Central memory CD8-positive, alpha-beta T cell (primary cell): ENCODE results near the gene MSMP.

ENCODE experiments used
- ATAC-seq: fragments of 150-1000 bp; cut with Tn5 transposase; replicated peaks from 2 replicates; pipeline ENCODE4 v1.10.0; 2022; ENCODE audit warnings: mild to moderate bottlenecking, moderate FRiP score, moderate number of reproducible peaks; ENCODE audit not compliant: poor library complexity, severe bottlenecking; ENCODE audit errors: extremely low read depth
- DNase-seq, 2 donors: peaks; one replicate each; pipeline ENCODE4 v3.0.0; 2021; ENCODE audit warnings: low spot score in 2 of 2
- H3K27ac Mint-ChIP-seq: one replicate; pipeline ENCODE4 v1.8.0; 2022; ENCODE audit warnings: low read depth, mild to moderate bottlenecking, moderate library complexity, mixed read lengths
- H3K27me3 Mint-ChIP-seq: one replicate; pipeline ENCODE4 v1.8.0; 2022; ENCODE audit warnings: mixed read lengths
- H3K36me3 Mint-ChIP-seq: one replicate; pipeline ENCODE4 v1.8.0; 2022; ENCODE audit warnings: mild to moderate bottlenecking, moderate library complexity, mixed read lengths; ENCODE audit not compliant: insufficient read depth
- H3K4me1 Mint-ChIP-seq: one replicate; pipeline ENCODE4 v1.8.0; 2022; ENCODE audit warnings: mixed read lengths
- H3K4me3 Mint-ChIP-seq: one replicate; pipeline ENCODE4 v1.8.0; 2022; ENCODE audit warnings: mild to moderate bottlenecking, moderate library complexity, mixed read lengths
- H3K9me3 Mint-ChIP-seq: one replicate; pipeline ENCODE4 v1.8.0; 2022; ENCODE audit warnings: mixed read lengths

The MSMP gene, protein sequence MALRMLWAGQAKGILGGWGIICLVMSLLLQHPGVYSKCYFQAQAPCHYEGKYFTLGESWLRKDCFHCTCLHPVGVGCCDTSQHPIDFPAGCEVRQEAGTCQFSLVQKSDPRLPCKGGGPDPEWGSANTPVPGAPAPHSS

DNA sequence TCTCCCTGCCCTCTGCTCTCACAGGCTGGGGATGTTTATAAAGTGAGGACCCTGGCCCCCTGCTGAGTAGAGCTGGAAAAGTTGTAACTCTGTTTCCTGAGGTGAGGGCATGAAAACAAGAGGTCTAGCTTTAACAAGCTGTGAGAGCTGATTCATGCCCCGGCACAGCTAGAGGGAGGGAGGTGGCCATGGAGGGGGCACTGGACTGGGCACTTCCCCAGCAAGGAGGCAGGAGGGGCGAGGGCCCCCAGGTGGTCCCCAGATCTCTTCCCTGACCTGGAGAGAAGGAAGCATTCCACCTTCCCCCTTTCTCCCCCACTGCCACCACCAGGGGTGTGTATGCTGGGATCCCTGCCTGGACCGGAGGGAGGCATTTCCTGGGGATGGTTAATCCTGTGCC lies at the start of gene MSMP:
Gene MSMP, minus strand, starts transcription at position 13 of the 400 bp plus-strand sequence. CDS start 147 bp downstream, outside the sequence.
- Mint-ChIP-seq H3K27ac (no peak within 1 kb of the TSS), H3K27me3 (no peaks in the 10 kb centered on the region), H3K4me3 (no peak within 1 kb of the TSS), H3K36me3 (peaks cover 15% of the 10 kb centered on the region), H3K9me3 (no peaks in the 10 kb centered on the region), H3K4me1 (peaks cover 50% of the 10 kb centered on the region)
- DNase-seq (no peak), ATAC-seq (no peak)

DNA sequence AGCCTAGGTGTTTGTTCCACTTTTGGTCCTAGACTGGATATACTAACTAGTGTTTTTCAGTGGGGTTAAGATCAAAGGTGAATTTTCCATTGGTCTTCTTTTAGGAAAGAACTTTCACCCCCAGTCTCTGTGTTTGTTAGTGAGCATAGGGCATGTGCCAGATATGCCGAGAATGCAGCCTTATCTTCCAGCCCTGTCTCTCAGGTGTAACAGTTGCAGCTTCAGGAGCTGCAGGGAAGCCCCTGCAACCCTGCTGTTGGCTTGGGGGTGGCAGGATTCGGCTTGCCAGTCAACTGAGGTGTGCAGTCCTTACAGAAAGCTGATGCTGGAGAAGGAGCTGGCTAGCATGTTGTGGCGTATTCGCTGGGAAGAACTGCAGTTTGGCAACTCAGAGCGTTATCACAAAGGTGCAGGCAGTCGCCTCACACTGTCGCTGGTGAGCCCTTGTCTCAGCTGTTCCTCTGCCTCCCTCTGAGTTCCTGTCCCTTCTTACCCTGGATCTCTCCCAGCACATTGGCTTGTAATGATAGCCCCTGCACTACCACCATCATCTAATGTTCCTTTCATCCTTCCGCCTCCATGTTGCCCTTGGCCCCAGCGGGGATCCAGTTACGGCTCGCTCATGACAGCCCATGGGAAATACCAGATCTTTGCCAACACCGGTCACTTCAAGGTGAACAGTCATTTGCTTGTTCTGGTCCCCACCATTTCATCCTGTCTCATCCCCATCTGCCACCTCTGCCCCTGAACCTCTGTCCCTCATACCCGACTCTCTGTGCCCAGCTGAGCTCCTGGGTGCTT lies 47.5 kb upstream of the MSMP start:
- no peak overlapping the region for H3K27ac Mint-ChIP-seq
- H3K27me3 Mint-ChIP-seq, result no peaks in the 10 kb centered on the region
- ATAC-seq, result no peak
- no peak for DNase-seq
- no peak overlapping the region for H3K4me3 Mint-ChIP-seq
- H3K4me1 Mint-ChIP-seq, result no peaks in the 10 kb centered on the region
- H3K9me3 Mint-ChIP-seq, result no peaks in the 10 kb centered on the region
- peaks cover 7% of the 10 kb centered on the region for H3K36me3 Mint-ChIP-seq

DNA sequence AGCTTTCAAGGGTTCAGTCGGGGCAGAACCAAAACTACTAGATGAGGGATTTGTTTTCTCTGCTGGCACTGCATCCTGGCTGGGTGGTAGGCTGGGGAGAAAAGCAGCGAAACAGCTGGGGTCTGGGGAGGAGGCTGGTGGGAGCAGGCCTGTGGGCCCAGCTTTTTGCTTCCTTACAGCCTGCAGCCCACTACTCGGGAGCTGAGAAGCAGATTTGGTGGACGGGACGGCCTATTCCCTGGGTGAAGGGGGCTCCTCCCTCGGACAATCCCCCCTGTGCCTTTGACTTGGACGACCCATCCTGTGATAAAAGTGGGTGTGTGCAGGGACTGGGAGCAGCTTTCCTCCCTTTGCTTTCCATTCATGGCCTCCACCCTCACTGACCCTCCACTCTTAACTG lies 46.5 kb upstream of the MSMP start:
- H3K4me3 Mint-ChIP-seq, result no peak overlapping the region
- DNase-seq, result no peak
- no peaks in the 10 kb centered on the region for H3K4me1 Mint-ChIP-seq
- no peaks in the 10 kb centered on the region for H3K27me3 Mint-ChIP-seq
- no peak for ATAC-seq
- peaks cover 4% of the 10 kb centered on the region for H3K36me3 Mint-ChIP-seq
- no peak overlapping the region for H3K27ac Mint-ChIP-seq
- H3K9me3 Mint-ChIP-seq, result no peaks in the 10 kb centered on the region

DNA sequence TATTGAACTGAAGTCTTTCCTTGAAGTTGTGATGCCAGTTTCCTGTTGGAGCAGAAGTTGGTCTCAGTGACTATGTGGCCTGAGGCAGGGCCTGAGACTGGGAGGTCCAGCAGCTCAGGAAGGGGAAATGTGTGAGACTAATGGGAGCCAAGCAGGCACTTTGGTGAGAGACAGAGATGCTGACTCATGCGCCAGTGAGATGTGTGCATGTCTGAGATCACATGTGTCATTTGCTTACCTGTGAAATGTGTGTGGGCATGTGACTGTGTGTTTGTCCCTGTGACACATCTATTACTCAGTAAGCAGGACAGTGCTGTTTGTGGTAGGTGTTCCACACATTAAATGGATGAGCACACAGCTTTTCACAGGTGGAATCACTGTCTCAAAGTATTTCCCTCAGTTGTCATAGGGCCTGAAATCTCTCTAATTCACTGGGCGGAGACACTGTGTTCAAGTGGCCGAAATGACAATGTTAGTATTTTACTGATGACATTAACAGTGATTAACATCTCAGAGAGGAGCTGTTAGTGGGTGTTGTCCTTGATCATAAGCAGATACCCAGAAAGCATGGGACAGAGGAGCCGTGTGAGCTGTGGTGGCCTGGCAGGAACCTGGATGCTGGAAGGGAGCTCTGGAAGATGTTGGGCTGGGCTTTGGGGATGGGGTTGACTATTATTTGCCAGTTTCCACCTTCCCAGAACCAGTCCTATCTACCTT lies 44.7 kb upstream of the MSMP start:
- H3K27ac Mint-ChIP-seq, result no peak overlapping the region
- DNase-seq (no peak), ATAC-seq (no peak)
- no peak overlapping the region for H3K4me3 Mint-ChIP-seq
- no peaks in the 10 kb centered on the region for H3K9me3 Mint-ChIP-seq
- peaks cover 5% of the 10 kb centered on the region for H3K4me1 Mint-ChIP-seq
- peaks cover 4% of the 10 kb centered on the region for H3K36me3 Mint-ChIP-seq
- no peaks in the 10 kb centered on the region for H3K27me3 Mint-ChIP-seq

DNA sequence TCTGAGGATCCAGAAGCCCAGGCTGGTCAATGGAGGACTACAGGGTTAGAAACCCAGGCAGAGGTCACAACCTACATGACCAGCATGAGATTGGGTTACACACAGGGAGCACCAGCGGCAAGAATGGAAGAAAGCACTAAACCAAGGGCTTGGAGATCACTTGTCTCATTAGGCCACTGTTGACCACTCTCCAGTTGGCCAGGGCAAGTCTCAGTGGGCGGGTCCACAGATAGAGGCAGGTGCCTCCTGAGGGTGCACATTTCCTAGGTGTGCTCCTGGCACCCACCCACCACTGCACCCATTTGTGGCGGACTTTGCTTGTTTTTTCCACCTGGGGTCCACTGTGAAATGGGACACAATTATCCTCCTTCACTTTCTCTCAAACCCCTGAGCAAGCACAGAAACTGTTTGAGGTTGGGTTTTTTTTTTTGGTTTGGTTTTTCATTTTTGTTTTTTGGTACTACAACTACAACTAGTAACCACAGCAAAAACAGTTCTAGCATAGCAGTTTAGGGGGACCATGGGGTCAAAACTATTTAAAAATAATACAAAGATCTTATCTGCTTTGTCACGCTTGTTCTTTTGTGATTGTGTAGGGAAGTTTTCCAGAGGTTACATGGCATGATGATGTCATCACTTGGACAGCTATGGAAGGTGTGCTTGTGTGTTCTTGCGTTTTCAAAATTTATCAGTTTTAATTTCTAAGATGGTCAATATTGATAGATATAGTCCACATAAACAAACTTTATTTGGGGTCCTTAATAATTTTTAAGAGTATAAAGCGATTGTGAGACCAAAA lies 43.4 kb upstream of the MSMP start:
- ATAC-seq, result no peak
- H3K4me1 Mint-ChIP-seq, result peaks cover 13% of the 10 kb centered on the region

DNA sequence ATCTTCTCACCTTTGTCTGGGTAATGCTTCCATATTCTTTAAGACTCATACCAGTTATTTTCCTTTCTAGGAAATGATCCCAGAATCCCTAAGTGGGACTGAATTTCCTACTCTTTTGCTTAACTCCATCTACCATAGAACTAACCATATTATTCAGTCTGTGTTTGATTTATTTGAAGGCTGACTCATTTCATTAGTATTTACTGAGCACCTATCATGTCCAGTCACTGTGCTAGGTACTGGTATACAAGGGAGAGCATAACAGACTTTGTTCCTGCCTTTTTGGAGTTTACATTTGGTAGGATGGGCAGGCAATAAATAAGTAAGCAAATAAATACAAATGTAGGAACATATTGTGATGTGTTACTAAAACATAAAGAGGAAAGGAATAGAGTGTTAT lies 41.6 kb upstream of the MSMP start:
- no peak overlapping the region for H3K27ac Mint-ChIP-seq
- DNase-seq (no peak), ATAC-seq (no peak)
- peaks cover 9% of the 10 kb centered on the region for H3K36me3 Mint-ChIP-seq
- no peak overlapping the region for H3K4me3 Mint-ChIP-seq
- H3K4me1 Mint-ChIP-seq, result peaks cover 13% of the 10 kb centered on the region
- no peaks in the 10 kb centered on the region for H3K9me3 Mint-ChIP-seq
- H3K27me3 Mint-ChIP-seq, result no peaks in the 10 kb centered on the region

More for the DNA sequence above, 43.4 kb upstream of the MSMP start:
- no peak for DNase-seq
- Mint-ChIP-seq H3K4me3 (no peak overlapping the region), H3K27ac (no peak overlapping the region), H3K36me3 (peaks cover 7% of the 10 kb centered on the region), H3K9me3 (no peaks in the 10 kb centered on the region), H3K27me3 (no peaks in the 10 kb centered on the region)

DNA sequence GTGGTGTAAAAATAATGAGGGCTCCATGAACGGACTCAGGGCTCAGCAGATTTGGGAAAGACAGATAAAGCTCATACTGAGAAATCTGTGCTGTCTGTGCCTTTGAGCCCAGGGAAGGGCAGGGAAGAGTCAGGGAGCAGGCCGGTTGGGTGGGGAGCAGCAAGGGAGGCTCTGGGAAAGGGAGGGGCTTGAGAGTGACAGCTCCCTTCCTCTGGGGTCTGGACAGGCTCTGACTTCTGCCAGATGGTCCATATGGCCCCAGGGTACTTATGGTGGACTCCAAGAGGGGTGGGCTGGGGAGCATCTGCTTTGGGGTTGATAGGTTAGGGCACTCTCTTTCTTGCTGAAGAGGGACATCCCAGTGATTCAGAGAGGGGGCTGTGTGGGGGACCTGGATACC lies 39.4 kb upstream of the MSMP start:
- Mint-ChIP-seq H3K36me3 (peaks cover 7% of the 10 kb centered on the region), H3K27me3 (no peaks in the 10 kb centered on the region), H3K27ac (peak overlapping the region; percentile 2), H3K4me1 (peaks cover 13% of the 10 kb centered on the region), H3K9me3 (no peaks in the 10 kb centered on the region), H3K4me3 (no peak overlapping the region)
- ATAC-seq (no peak), DNase-seq (no peak)

DNA sequence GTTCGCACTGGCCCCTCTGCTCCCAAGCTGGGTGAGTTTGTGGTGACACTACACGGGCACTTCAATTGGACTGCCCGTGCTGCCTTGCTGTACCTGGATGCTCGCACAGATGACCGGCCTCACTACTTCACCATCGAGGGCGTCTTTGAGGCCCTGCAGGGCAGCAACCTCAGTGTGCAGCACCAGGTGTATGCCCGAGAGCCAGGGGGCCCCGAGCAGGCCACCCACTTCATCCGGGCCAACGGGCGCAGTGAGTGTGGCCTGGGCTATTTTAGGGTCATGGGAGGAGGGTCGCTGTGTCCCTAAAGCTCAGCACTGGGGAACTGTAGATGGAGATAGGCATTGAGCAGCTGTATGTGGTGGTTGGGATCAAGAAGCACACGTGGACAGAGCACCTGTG lies 38.8 kb upstream of the MSMP start:
- Mint-ChIP-seq H3K4me1 (peaks cover 13% of the 10 kb centered on the region), H3K36me3 (peaks cover 7% of the 10 kb centered on the region), H3K4me3 (no peak overlapping the region), H3K9me3 (no peaks in the 10 kb centered on the region), H3K27ac (no peak overlapping the region), H3K27me3 (no peaks in the 10 kb centered on the region)
- ATAC-seq, result no peak
- DNase-seq, result no peak

DNA sequence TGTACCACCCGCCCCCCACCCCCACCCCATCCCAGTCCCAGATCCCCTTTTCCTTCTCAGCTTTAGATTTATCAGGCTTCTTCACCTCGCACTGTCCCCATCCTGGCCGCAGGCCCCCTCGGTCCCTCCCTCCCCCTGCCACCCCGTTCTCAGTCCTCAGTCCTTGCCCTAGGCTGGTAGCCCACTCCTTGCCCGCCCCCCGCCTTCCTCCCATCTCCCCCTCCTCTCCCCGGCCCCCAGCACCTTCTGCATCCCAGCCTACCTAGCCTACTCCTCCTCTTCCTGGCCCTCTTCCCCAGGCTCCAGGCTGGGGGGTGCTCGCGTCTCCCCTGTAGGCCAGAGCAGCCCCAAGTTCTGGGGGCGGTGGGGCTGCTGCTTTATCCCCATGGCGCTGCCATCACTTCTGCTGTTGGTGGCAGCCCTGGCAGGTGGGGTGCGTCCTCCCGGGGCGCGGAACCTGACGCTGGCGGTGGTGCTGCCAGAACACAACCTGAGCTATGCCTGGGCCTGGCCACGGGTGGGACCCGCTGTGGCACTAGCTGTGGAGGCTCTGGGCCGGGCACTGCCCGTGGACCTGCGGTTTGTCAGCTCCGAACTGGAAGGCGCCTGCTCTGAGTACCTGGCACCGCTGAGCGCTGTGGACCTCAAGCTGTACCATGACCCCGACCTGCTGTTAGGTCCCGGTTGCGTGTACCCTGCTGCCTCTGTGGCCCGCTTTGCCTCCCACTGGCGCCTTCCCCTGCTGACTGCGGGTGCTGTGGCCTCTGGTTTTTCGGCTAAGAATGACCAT lies 38.1 kb upstream of the MSMP start:
- DNase-seq, result no peak
- no peaks in the 10 kb centered on the region for H3K27me3 Mint-ChIP-seq
- no peak overlapping the region for H3K4me3 Mint-ChIP-seq
- H3K36me3 Mint-ChIP-seq, result peaks cover 10% of the 10 kb centered on the region
- ATAC-seq, result no peak
- peaks cover 13% of the 10 kb centered on the region for H3K4me1 Mint-ChIP-seq
- no peak overlapping the region for H3K27ac Mint-ChIP-seq
- no peaks in the 10 kb centered on the region for H3K9me3 Mint-ChIP-seq

DNA sequence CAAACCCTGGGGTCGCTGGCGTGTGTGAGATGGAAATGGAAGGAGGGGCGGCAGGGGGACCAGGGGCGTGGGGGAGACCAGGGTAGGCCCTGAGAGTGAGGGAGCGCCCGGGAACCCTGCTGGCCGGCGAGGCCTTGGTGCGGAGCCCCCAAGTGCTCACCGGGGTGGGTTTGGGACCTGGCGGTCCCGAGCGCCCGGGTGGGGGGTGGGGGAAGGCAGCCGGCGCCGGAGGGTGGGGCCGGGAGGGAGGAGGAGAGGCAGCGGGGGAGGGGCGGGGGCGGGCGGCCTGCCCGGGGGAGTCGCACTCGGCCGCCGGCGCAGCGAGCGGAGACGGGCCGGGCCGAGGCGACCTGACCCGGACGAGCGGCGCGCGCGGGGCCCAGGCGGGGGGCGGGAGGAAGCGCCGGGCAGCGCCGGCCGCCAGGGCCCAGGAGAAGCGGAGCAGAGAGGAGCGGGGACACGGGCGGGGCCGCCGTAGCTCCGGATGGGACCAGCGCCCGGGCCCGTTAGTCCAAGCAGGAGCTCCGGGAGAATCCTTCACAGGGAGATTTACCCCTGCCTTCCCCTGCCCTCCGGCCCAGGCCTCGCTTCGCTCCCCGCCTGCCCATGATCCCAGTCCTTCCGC lies 37.3 kb upstream of the MSMP start, which contains the start of gene NPR2:
Gene NPR2, plus strand, starts transcription at position 295 of the 625 bp plus-strand sequence. CDS start 818 bp downstream, outside the sequence.
- no peak within 1 kb of the TSS for H3K4me3 Mint-ChIP-seq
- H3K9me3 Mint-ChIP-seq, result no peaks in the 10 kb centered on the region
- no peak for ATAC-seq

DNA sequence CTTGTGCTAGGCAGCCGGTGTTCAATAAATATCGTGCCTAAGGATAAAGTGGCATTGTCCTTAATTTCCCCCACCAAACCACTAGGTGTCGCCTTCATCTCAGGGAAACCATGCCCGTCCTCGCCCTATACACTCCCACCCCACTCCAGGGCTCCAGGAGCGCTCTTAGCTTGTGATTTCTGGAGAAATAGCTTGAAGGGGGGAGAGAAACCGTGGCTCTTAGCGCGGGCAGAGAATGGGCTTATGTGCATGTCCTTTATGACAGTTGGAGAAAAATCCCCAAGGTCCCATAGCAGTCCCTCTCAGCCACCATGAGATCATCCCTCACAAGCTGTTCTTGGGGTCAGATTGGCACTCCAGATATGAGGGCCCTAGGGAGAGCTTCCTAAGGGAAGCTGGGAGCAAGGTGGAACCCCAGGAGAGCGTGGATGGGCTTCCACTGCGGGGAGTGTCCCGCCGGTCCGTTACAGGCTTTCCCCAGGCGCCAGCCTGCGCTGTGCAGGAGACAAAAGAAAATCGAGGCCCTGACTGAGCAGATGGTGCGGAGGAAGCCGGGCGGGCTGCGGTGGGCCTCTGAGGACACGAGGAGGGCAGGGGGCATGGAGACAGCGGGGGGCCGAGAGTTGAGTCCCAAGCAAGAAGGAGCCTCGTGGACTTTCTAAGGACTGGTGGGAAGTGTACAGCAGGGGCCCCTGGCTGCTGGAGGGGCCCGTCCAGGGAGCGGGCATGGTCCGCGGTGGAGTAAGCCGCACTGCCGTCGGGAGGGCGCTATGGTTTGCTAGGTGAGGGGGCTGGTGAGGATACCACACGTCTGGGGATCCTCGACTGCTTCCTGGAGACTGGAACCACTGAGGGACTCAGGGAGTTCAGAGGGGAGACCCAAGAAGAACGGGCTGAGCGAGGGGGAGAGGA lies 36.6 kb upstream of the MSMP start:
- Mint-ChIP-seq H3K36me3 (peaks cover 15% of the 10 kb centered on the region), H3K9me3 (no peaks in the 10 kb centered on the region), H3K27me3 (no peaks in the 10 kb centered on the region), H3K4me3 (no peak overlapping the region), H3K27ac (peak overlapping the region; percentile 61), H3K4me1 (peaks cover 13% of the 10 kb centered on the region)
- peak; percentile 36 to 51 for DNase-seq
- peak; percentile 80 for ATAC-seq

More for the DNA sequence above, 37.3 kb upstream of the MSMP start, which contains the start of gene NPR2:
- Mint-ChIP-seq H3K4me1 (peaks cover 13% of the 10 kb centered on the region), H3K27me3 (no peaks in the 10 kb centered on the region), H3K36me3 (peaks cover 14% of the 10 kb centered on the region), H3K27ac (peak within 1 kb of the TSS; percentile 61)
- DNase-seq, result no peak
